ENCODE measurements around the gene JAZF1.

- TF ChIP-seq CTCF (IDR thresholded peaks at IDR 0.05; ENCODE audit: poor library complexity) = no peak
- TF ChIP-seq EZH2phosphoT487 (IDR thresholded peaks at IDR 0.05; ENCODE audit: low read depth, severe bottlenecking, unreplicated experiment) = no peak
- no peak for TF ChIP-seq EZH2 (IDR thresholded peaks at IDR 0.05; ENCODE audit: borderline replicate concordance)
Measured at GRCh38 chr7:27925573-27926201, 254.9 kb downstream of the JAZF1 start.

Data from hepatocyte (in vitro differentiated cells).